ENCODE results near the gene HOXA4. TPM values are rescaled to one million over a fixed set of nuclear protein-coding genes. Genes with fewer than 3 reads are reported as not detected.
A peak's percentile ranks its signal among the peaks of the same experiment; 100 is the strongest.

HOXA4 gene
- total RNA-seq, 2 experiments from 2014 or later, result not detected

- H3K4me1 ChIP-seq (ENCODE audit: insufficient read depth, low read length), result peaks cover 59% of the 10 kb centered on the region
- no peaks in the 10 kb centered on the region for H3K9me3 Mint-ChIP-seq
These were observed 41.8 kb upstream of the HOXA4 start for GRCh38 chr7:27172315-27172774.

GRCh38 chr7:27171637-27172314 lies 41.2 kb upstream of the HOXA4 start:
- H3K27ac ChIP-seq (ENCODE audit: low read depth in 1 of 2, low read length in 2 of 2), result no peak overlapping the region
- TF ChIP-seq CTCF (IDR thresholded peaks at IDR 0.05), result no peak
- H3K27me3 ChIP-seq (ENCODE audit: control insufficient read depth in 1 of 2, insufficient read depth in 2 of 2, low read length in 2 of 2), result peaks cover 82 to 100% of the 10 kb centered on the region in 2 experiments
- Mint-ChIP-seq H3K9me3 (no peaks in the 10 kb centered on the region), H3K36me3 (ENCODE audit: low read depth) (no peaks in the 10 kb centered on the region), H3K4me1 (ENCODE audit: low read depth) (peaks cover 51% of the 10 kb centered on the region), H3K27me3 (peaks cover 84% of the 10 kb centered on the region), H3K4me3 (peak overlapping the region; percentile 74), H3K27ac (peak overlapping the region; percentile 50)
- peaks cover 64% of the 10 kb centered on the region for H3K4me1 ChIP-seq (ENCODE audit: insufficient read depth, low read length)
- ATAC-seq (ENCODE audit: poor library complexity) (no peak), DNase-seq (peak in 2 of 14 experiments; percentile 32 to 36)
- peaks cover 5 to 66% of the 10 kb centered on the region in 2 experiments for H3K9me3 ChIP-seq (ENCODE audit: control insufficient read depth in 1 of 2, insufficient read depth in 1 of 2, low read length in 2 of 2)
- intact Hi-C loops (cut with DNase I, micrococcal nuclease), result loop anchor here (2.0 kb wide), 3 partner anchors 13 to 1315 kb away; partner anchors contain the start of gene HOXA11 (in 1 of the 2)
- no peaks in the 10 kb centered on the region for H3K36me3 ChIP-seq (ENCODE audit: insufficient read depth, low read length)
- ChIA-PET CTCF (interaction anchor here (1.7 to 2.9 kb wide), 5 partner anchors 8 to 25 kb away, joined by 3 to 10 read pairs (median 6); partner anchors contain the start of gene HOXA7), POLR2A (interaction anchor here (0.6 to 2.5 kb wide), 5 partner anchors 10 to 19 kb away, joined by 3 to 14 read pairs (median 6); no protein-coding TSS in a partner anchor)
- no peak overlapping the region for H3K4me3 ChIP-seq (ENCODE audit: low read length)

More at GRCh38 chr7:27172315-27172774, 41.8 kb upstream of the HOXA4 start:
- H3K9me3 ChIP-seq (ENCODE audit: control insufficient read depth in 1 of 2, insufficient read depth in 1 of 2, low read length in 2 of 2), result peaks cover 5 to 61% of the 10 kb centered on the region in 2 experiments
- Mint-ChIP-seq H3K4me1 (ENCODE audit: low read depth) (peaks cover 45% of the 10 kb centered on the region), H3K27me3 (peaks cover 84% of the 10 kb centered on the region), H3K4me3 (peak overlapping the region; percentile 74), H3K36me3 (ENCODE audit: low read depth) (no peaks in the 10 kb centered on the region), H3K27ac (peak overlapping the region; percentile 50)
- H3K27ac ChIP-seq (ENCODE audit: low read depth in 1 of 2, low read length in 2 of 2), result no peak overlapping the region
- no peak for TF ChIP-seq CTCF (IDR thresholded peaks at IDR 0.05)
- ATAC-seq (ENCODE audit: poor library complexity), result no peak
- intact Hi-C loops (cut with DNase I, micrococcal nuclease), result loop anchor here in 1 of 2 experiments (2.0 kb wide), 1 partner anchor 14 kb away; no protein-coding TSS in a partner anchor
- no peaks in the 10 kb centered on the region for H3K36me3 ChIP-seq (ENCODE audit: insufficient read depth, low read length)
- POLR2A ChIA-PET, result interaction anchor here (0.6 to 2.5 kb wide), 4 partner anchors 11 to 18 kb away, joined by 3 to 14 read pairs (median 8); no protein-coding TSS in a partner anchor
- DNase-seq, result peak in 2 of 14 experiments; percentile 0 to 32
- H3K27me3 ChIP-seq (ENCODE audit: control insufficient read depth in 1 of 2, insufficient read depth in 2 of 2, low read length in 2 of 2), result peaks cover 80 to 96% of the 10 kb centered on the region in 2 experiments
- H3K4me3 ChIP-seq (ENCODE audit: low read length), result no peak overlapping the region
- CTCF ChIA-PET, result interaction anchor here (1.0 to 2.9 kb wide), 4 partner anchors 11 to 24 kb away, joined by 3 to 10 read pairs (median 8); partner anchors contain the start of gene HOXA7

GRCh38 chr7:27171325-27171636 lies 40.7 kb upstream of the HOXA4 start:
- ChIA-PET POLR2A (interaction anchor here (2.1 to 2.5 kb wide), 2 partner anchors 10 to 12 kb away, joined by 6 to 14 read pairs; no protein-coding TSS in a partner anchor), CTCF (interaction anchor here (1.7 to 2.9 kb wide), 5 partner anchors 9 to 25 kb away, joined by 3 to 10 read pairs (median 6); partner anchors contain the start of gene HOXA7)

More at GRCh38 chr7:27171325-27171636, 40.7 kb upstream of the HOXA4 start:
- peaks cover 69% of the 10 kb centered on the region for H3K4me1 ChIP-seq (ENCODE audit: insufficient read depth, low read length)
- no peaks in the 10 kb centered on the region for H3K36me3 ChIP-seq (ENCODE audit: insufficient read depth, low read length)
- H3K4me3 ChIP-seq (ENCODE audit: low read length), result no peak overlapping the region
- H3K36me3 Mint-ChIP-seq (ENCODE audit: low read depth), result no peaks in the 10 kb centered on the region
- peaks cover 85 to 100% of the 10 kb centered on the region in 2 experiments for H3K27me3 ChIP-seq (ENCODE audit: control insufficient read depth in 1 of 2, insufficient read depth in 2 of 2, low read length in 2 of 2)
- no peaks in the 10 kb centered on the region for H3K9me3 Mint-ChIP-seq
- TF ChIP-seq CTCF (IDR thresholded peaks at IDR 0.05), result no peak
- DNase-seq (peak in 1 of 14 experiments; percentile 32), ATAC-seq (ENCODE audit: poor library complexity) (no peak)
- H3K27ac ChIP-seq (ENCODE audit: low read depth in 1 of 2, low read length in 2 of 2), result no peak overlapping the region
- intact Hi-C loops (cut with DNase I, micrococcal nuclease), result loop anchor here (2.0 kb wide), 2 partner anchors 14 to 1314 kb away; partner anchors contain the start of gene HOXA11 (in 1 of the 2)
- H3K4me3 Mint-ChIP-seq, result peak overlapping the region; percentile 74
- peaks cover 84% of the 10 kb centered on the region for H3K27me3 Mint-ChIP-seq
- H3K27ac Mint-ChIP-seq, result peak overlapping the region; percentile 50
- peaks cover 54% of the 10 kb centered on the region for H3K4me1 Mint-ChIP-seq (ENCODE audit: low read depth)
- peaks cover 5 to 71% of the 10 kb centered on the region in 2 experiments for H3K9me3 ChIP-seq (ENCODE audit: control insufficient read depth in 1 of 2, insufficient read depth in 1 of 2, low read length in 2 of 2)

All from CD4-positive, alpha-beta T cell (primary cell).